GM12892 (cell line): ENCODE results near the gene SUDS3.

Experiments
- POLR2A ChIP-seq: IDR thresholded peaks from 2 replicates; pipeline ENCODE4 v1.6.1; 2011; ENCODE audit warnings: low read depth, low read length, control low read depth
- POLR2AphosphoS5 ChIP-seq: IDR thresholded peaks from 2 replicates; pipeline ENCODE4 v1.6.1; 2011; ENCODE audit warnings: low read depth, low read length, control low read depth
- TAF1 ChIP-seq: IDR thresholded peaks from 2 replicates; pipeline ENCODE4 v1.6.1; 2011; ENCODE audit warnings: low read depth, mild to moderate bottlenecking, control low read depth, low read length, borderline replicate concordance

DNA sequence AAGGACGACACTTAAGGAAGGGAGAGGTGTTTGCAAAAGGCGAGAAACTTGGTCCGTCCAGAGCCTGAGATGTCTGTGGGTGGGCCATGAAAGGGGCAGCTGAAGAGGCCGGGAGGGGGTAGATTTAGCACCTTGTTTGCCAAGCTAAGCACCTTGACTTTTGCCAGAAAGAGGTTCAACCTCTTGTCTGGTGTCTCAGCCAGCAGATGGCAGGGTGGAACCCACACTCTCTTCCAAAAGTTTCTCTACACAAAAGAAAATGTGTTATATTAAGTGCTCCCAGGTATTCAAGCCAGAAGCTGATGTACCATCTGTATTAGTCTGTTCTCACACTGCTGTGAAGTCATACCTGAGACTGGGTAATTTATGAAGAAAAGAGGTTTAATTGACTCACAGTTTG, 69.9 kb downstream of the SUDS3 start:
- no peak for TF ChIP-seq POLR2A
- TF ChIP-seq POLR2AphosphoS5: no peak
- no peak for TF ChIP-seq TAF1
